B cell (primary cell): ENCODE results near the gene MRC2.

Experiments used
- EZH2 ChIP-seq: IDR thresholded peaks from 2 replicates; pipeline ENCODE4 v1.6.1; 2012; ENCODE audit warnings: borderline replicate concordance, low read depth, mild to moderate bottlenecking, moderate library complexity, low read length; ENCODE audit not compliant: insufficient read depth, poor library complexity, severe bottlenecking
- TF ChIP-seq, protein P1 (sequence below): fragments of 200-600 bp; IDR thresholded peaks from one replicate; pipeline ENCODE4 v1.8.0; 2022; ENCODE audit warnings: antibody characterized with exemption, mild to moderate bottlenecking

GRCh38 chr17:62641951-62642350, 14.5 kb downstream of the MRC2 start:
- TF ChIP-seq, protein P1, sequence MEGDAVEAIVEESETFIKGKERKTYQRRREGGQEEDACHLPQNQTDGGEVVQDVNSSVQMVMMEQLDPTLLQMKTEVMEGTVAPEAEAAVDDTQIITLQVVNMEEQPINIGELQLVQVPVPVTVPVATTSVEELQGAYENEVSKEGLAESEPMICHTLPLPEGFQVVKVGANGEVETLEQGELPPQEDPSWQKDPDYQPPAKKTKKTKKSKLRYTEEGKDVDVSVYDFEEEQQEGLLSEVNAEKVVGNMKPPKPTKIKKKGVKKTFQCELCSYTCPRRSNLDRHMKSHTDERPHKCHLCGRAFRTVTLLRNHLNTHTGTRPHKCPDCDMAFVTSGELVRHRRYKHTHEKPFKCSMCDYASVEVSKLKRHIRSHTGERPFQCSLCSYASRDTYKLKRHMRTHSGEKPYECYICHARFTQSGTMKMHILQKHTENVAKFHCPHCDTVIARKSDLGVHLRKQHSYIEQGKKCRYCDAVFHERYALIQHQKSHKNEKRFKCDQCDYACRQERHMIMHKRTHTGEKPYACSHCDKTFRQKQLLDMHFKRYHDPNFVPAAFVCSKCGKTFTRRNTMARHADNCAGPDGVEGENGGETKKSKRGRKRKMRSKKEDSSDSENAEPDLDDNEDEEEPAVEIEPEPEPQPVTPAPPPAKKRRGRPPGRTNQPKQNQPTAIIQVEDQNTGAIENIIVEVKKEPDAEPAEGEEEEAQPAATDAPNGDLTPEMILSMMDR = no peak
- TF ChIP-seq EZH2 = no peak
